ENCODE results near the gene SERGEF. TPM values are rescaled to one million over a fixed set of nuclear protein-coding genes. Genes with fewer than 3 reads are reported as not detected.

SERGEF gene
- total RNA-seq, 3 donors from 2014 or later: 17.6 to 22.5 (median 18.6) TPM

- Mint-ChIP-seq H3K9me3 (no peaks in the 10 kb centered on the region), H3K4me3 (no peak overlapping the region), H3K36me3 (ENCODE audit: insufficient read depth) (no peaks in the 10 kb centered on the region), H3K27me3 (ENCODE audit: low read depth) (peaks cover 9% of the 10 kb centered on the region), H3K4me1 (ENCODE audit: low read depth) (no peaks in the 10 kb centered on the region)
- DNase-seq (no peak), ATAC-seq (no peak)
Measured at GRCh38 chr11:17766073-17766359, 246.8 kb downstream of the SERGEF start.

GRCh38 chr11:17765356-17766072 lies 247.3 kb downstream of the SERGEF start:
- Mint-ChIP-seq H3K4me1 (ENCODE audit: low read depth) (no peaks in the 10 kb centered on the region), H3K27me3 (ENCODE audit: low read depth) (peaks cover 9% of the 10 kb centered on the region), H3K4me3 (no peak overlapping the region), H3K9me3 (no peaks in the 10 kb centered on the region), H3K36me3 (ENCODE audit: insufficient read depth) (no peaks in the 10 kb centered on the region)
- ATAC-seq (no peak), DNase-seq (no peak)

DNA sequence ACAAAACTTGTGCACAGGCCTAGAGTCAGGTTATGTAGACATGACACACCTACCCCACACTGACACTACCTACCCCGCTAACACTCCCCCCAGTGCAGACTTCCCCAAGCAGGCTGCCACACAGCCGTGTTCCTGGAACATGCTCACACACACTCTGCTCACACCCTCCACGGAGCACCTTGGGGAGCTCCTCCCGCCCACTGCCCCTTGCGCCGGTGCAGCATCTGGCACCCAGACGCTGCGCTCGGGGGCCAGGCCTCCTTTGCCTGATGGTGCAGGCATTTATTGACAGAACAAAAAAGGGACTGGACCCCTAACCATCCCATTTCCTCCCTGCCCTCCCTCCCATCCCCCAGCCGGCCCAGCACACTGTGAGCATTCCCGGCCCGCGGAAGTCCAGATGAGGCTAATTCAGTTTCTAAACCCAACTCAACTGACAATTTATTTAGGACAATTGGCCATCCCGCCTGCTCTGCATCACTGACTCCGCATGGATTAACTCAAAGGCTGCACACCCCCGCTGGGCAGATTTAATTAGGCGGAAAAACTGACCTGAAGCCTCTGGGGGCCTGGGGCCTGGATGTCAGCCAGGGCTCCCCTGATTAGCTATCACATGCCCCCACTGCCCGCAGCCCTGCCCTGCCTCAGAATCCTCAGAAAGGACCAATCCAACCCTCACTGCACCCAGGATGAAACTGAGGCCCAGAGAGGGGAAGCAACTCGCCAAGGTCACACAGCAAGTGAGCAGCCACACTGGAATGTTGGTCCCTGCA lies 248.2 kb downstream of the SERGEF start:
- H3K4me3 Mint-ChIP-seq: no peak overlapping the region
- ATAC-seq: no peak

GRCh38 chr11:17763703-17764102 lies 249.1 kb downstream of the SERGEF start:
- no peaks in the 10 kb centered on the region for H3K9me3 Mint-ChIP-seq
- no peaks in the 10 kb centered on the region for H3K36me3 Mint-ChIP-seq (ENCODE audit: insufficient read depth)
- no peak overlapping the region for H3K4me3 Mint-ChIP-seq
- no peaks in the 10 kb centered on the region for H3K4me1 Mint-ChIP-seq (ENCODE audit: low read depth)
- H3K27me3 Mint-ChIP-seq (ENCODE audit: low read depth): peaks cover 9% of the 10 kb centered on the region
- no peak for ATAC-seq
- DNase-seq: no peak

More for the DNA sequence above, 248.2 kb downstream of the SERGEF start:
- H3K4me1 Mint-ChIP-seq (ENCODE audit: low read depth): no peaks in the 10 kb centered on the region
- H3K9me3 Mint-ChIP-seq: no peaks in the 10 kb centered on the region
- DNase-seq: no peak
- H3K36me3 Mint-ChIP-seq (ENCODE audit: insufficient read depth): no peaks in the 10 kb centered on the region
- peaks cover 9% of the 10 kb centered on the region for H3K27me3 Mint-ChIP-seq (ENCODE audit: low read depth)

- DNase-seq (no peak), ATAC-seq (no peak)
- Mint-ChIP-seq H3K27me3 (ENCODE audit: low read depth) (peaks cover 9% of the 10 kb centered on the region), H3K4me1 (ENCODE audit: low read depth) (no peaks in the 10 kb centered on the region), H3K4me3 (no peak overlapping the region), H3K9me3 (no peaks in the 10 kb centered on the region), H3K36me3 (ENCODE audit: insufficient read depth) (no peaks in the 10 kb centered on the region)
Measured at GRCh38 chr11:17763244-17763643, 249.6 kb downstream of the SERGEF start.

- H3K36me3 Mint-ChIP-seq (ENCODE audit: insufficient read depth): no peaks in the 10 kb centered on the region
- no peak for DNase-seq
- ATAC-seq: peak in 1 of 2 donors; percentile 17
- H3K27me3 Mint-ChIP-seq (ENCODE audit: low read depth): peaks cover 9% of the 10 kb centered on the region
- H3K4me3 Mint-ChIP-seq: no peak overlapping the region
- no peaks in the 10 kb centered on the region for H3K4me1 Mint-ChIP-seq (ENCODE audit: low read depth)
- no peaks in the 10 kb centered on the region for H3K9me3 Mint-ChIP-seq
Measured at GRCh38 chr11:17762309-17762974, 250.4 kb downstream of the SERGEF start.

DNA sequence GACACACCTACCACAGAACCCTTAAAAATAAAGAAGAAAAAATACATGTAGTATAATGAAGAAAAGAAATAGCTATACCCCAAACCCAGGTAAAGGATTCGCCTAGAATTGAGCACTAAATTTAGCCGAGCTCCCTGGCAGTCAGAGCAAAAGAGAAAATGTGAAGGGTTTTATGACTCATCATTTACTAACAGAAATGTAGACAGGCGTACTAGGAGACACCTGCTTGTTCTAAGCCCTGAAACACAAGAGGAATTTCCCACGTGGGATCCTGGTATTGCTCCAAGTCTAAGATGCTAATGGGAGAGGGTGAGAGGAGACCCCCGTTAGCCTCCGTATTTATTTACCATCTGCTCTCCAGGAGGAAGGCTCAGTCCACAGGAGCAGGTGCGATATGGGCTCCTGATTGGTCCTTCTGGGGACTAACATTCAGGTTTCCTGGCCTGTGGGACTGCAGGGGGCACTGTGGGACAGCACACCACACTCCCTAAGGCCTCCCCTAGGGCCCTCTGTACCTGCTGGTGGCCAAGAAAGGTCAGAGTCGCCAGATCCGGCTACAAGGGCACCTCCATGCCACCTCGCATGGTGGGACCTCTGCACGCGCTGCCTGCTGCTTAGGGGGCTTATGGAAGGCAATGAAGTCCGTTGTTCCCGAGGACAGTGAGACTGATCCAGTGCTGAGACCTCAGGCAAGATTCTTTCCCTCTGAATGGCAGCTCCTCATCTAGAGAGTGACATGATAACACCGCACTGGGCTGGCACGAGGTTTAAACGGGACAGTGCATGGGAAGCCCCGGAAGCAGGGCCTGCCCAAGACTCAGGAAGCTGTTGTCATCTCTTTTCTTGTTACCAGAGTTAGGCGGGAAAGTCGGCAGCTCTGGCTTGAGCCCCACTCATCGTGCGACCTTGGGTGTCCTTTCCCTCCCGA lies 252.5 kb downstream of the SERGEF start:
- peak in 1 of 2 donors; percentile 41 for ATAC-seq
- Mint-ChIP-seq H3K9me3 (no peaks in the 10 kb centered on the region), H3K36me3 (ENCODE audit: insufficient read depth) (no peaks in the 10 kb centered on the region), H3K27me3 (ENCODE audit: low read depth) (peaks cover 10% of the 10 kb centered on the region), H3K4me1 (ENCODE audit: low read depth) (no peaks in the 10 kb centered on the region), H3K4me3 (no peak overlapping the region)
- no peak for DNase-seq

DNA sequence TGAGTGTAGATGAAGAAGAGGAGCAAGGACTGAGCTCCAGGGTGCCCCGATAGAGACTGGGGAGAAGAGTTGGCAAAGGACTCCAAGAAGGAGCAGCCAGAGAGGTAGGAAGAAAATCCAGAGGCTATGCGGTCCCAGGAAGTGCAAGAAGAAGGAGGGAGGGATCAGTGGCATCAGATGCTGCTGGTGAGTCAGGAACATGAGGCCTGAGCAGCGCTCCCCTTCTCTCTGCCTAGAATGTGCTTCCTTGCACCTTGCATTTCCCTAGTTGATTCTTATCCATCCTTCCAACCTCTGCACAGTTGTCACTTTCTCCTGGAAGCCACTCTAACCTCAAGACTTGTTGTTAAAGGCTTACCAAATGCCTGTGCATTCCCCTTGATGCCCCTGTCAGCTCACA lies 257.0 kb downstream of the SERGEF start:
- ATAC-seq: no peak
- no peaks in the 10 kb centered on the region for H3K9me3 Mint-ChIP-seq
- no peaks in the 10 kb centered on the region for H3K36me3 Mint-ChIP-seq (ENCODE audit: insufficient read depth)
- no peak for DNase-seq
- H3K4me1 Mint-ChIP-seq (ENCODE audit: low read depth): no peaks in the 10 kb centered on the region
- H3K4me3 Mint-ChIP-seq: no peak overlapping the region
- peaks cover 10% of the 10 kb centered on the region for H3K27me3 Mint-ChIP-seq (ENCODE audit: low read depth)

DNA sequence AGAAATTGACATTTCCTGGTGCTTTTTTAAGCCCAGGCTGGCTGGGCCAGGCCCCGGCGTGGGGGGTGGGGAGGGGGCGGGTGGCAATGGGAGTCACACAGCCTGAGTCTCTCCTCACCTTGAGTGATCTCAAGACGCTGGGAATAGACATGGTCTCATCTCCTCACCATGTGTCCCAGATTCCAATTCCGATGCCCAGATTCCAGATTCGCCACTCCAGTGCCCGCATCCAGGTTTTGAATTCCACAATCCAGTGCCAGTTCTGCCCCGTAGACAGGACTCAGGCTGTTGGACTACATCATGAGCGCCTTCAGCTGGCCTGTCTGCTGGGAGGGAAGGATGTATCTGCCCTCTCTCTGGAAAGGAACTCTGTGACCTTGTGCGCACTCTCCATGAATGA lies 259.2 kb downstream of the SERGEF start:
- ATAC-seq (no peak), DNase-seq (no peak)
- Mint-ChIP-seq H3K4me3 (no peak overlapping the region), H3K36me3 (ENCODE audit: insufficient read depth) (no peaks in the 10 kb centered on the region), H3K9me3 (no peaks in the 10 kb centered on the region), H3K27me3 (ENCODE audit: low read depth) (peaks cover 10% of the 10 kb centered on the region), H3K4me1 (ENCODE audit: low read depth) (no peaks in the 10 kb centered on the region)

- no peak for ATAC-seq
- Mint-ChIP-seq H3K36me3 (ENCODE audit: insufficient read depth) (no peaks in the 10 kb centered on the region), H3K4me3 (no peak overlapping the region), H3K27me3 (ENCODE audit: low read depth) (peaks cover 11% of the 10 kb centered on the region), H3K4me1 (ENCODE audit: low read depth) (no peaks in the 10 kb centered on the region), H3K9me3 (no peaks in the 10 kb centered on the region)
- DNase-seq: no peak
Measured at GRCh38 chr11:17753153-17753552, 259.7 kb downstream of the SERGEF start.

DNA sequence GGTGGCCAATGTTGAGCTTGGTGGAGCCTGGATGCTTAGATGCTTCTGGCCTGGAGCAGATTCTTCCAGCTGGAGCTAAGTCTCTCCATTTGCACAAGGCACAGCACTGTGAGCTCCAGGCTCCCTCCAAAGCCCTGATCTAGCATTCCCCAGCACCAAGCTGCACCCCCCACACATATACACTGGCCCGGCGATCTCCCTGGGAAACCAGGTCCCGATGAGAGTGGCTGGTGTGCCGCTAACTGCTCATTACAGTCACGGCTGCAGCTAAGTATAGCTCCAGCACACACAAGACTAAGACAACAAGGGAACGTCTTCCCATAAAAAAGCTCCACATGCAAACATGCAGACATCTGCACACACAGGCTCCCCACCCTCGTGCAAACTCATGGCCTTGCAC lies 260.7 kb downstream of the SERGEF start:
- Mint-ChIP-seq H3K4me1 (ENCODE audit: low read depth) (no peaks in the 10 kb centered on the region), H3K27me3 (ENCODE audit: low read depth) (peaks cover 13% of the 10 kb centered on the region), H3K4me3 (no peak overlapping the region), H3K36me3 (ENCODE audit: insufficient read depth) (no peaks in the 10 kb centered on the region), H3K9me3 (no peaks in the 10 kb centered on the region)
- DNase-seq (no peak), ATAC-seq (no peak)

GRCh38 chr11:17751558-17751957 lies 261.3 kb downstream of the SERGEF start:
- no peaks in the 10 kb centered on the region for H3K9me3 Mint-ChIP-seq

DNA sequence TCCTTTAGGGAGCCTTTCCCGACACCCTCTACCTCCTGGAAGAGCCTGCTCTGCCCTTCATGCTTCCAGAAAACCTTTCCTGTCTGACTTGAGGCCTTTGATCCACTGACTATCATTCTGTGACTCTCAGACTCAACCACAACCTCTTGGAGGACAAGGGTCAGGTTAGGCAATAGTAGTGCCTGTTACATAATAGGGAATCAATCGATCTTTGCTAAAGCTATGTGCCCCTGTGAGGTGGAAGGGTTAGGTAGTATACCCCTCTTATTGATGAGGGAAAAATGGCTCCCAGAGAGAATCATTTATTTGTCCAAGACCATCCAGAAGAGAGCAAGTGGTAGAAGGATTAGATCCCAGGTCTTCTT lies 262.1 kb downstream of the SERGEF start:
- no peak for DNase-seq
- Mint-ChIP-seq H3K9me3 (no peaks in the 10 kb centered on the region), H3K27me3 (ENCODE audit: low read depth) (peaks cover 17% of the 10 kb centered on the region), H3K36me3 (ENCODE audit: insufficient read depth) (no peaks in the 10 kb centered on the region), H3K4me1 (ENCODE audit: low read depth) (no peaks in the 10 kb centered on the region), H3K4me3 (no peak overlapping the region)
- ATAC-seq: no peak

More at GRCh38 chr11:17751558-17751957, 261.3 kb downstream of the SERGEF start:
- H3K4me3 Mint-ChIP-seq: no peak overlapping the region
- no peak for ATAC-seq
- H3K27me3 Mint-ChIP-seq (ENCODE audit: low read depth): peaks cover 14% of the 10 kb centered on the region
- H3K4me1 Mint-ChIP-seq (ENCODE audit: low read depth): no peaks in the 10 kb centered on the region
- DNase-seq: no peak
- no peaks in the 10 kb centered on the region for H3K36me3 Mint-ChIP-seq (ENCODE audit: insufficient read depth)

Measured in activated T-cell treated with anti-CD3 and anti-CD28 coated beads, Interleukin-2, amount 50 U/mL, for 4 hours (primary cell).